Colon (tissue), 2 donors: ENCODE data around the gene OR10J1.
"Not testable (repeated sequence)": the region's sequence is repeated elsewhere in the genome, so short reads cannot be mapped to it uniquely, and the experiment has no call there.

Experiments
- FAIRE-seq: peaks from 2 replicates; lab custom pipeline; 2012; peaks lifted over from hg19 to GRCh38; lab: Jason Lieb, UNC
- donor health status: control.
- donor health status: control.

Gene OR10J1, protein sequence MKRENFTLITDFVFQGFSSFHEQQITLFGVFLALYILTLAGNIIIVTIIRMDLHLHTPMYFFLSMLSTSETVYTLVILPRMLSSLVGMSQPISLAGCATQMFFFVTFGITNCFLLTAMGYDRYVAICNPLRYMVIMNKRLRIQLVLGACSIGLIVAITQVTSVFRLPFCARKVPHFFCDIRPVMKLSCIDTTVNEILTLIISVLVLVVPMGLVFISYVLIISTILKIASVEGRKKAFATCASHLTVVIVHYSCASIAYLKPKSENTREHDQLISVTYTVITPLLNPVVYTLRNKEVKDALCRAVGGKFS

GRCh38 chr1:159439422-159439821, at the start of gene OR10J1:
TSS of gene OR10J1 (plus strand) at chr1:159439722. CDS start at chr1:159439792, 70 bp downstream.
- no peak for FAIRE-seq

DNA sequence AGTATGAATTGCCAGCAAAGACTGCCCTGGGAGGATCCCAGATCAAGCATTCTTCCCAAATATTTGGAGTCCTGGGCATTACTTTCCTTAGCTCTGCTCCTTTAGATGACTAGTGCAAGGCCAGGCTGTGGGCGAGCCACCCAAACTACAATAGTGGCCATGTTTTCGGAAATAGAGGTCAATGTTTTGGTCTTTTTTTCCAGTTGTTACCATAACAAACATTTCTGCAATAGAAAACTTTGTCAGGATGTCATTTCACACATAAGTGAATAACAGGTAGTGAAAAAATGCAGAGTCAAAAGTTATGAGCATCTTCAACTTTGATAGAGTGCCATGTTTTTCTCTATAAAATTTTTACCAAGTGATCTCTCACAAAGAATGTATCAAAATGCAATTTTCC, 32.7 kb upstream of the OR10J1 start:
- FAIRE-seq, result no peak

GRCh38 chr1:159408862-159409400, 30.6 kb upstream of the OR10J1 start:
- no peak for FAIRE-seq

- no peak for FAIRE-seq
These were observed 17.7 kb upstream of the OR10J1 start for GRCh38 chr1:159421821-159422220.

GRCh38 chr1:159428536-159428935, 11.0 kb upstream of the OR10J1 start:
- FAIRE-seq, result no peak

DNA sequence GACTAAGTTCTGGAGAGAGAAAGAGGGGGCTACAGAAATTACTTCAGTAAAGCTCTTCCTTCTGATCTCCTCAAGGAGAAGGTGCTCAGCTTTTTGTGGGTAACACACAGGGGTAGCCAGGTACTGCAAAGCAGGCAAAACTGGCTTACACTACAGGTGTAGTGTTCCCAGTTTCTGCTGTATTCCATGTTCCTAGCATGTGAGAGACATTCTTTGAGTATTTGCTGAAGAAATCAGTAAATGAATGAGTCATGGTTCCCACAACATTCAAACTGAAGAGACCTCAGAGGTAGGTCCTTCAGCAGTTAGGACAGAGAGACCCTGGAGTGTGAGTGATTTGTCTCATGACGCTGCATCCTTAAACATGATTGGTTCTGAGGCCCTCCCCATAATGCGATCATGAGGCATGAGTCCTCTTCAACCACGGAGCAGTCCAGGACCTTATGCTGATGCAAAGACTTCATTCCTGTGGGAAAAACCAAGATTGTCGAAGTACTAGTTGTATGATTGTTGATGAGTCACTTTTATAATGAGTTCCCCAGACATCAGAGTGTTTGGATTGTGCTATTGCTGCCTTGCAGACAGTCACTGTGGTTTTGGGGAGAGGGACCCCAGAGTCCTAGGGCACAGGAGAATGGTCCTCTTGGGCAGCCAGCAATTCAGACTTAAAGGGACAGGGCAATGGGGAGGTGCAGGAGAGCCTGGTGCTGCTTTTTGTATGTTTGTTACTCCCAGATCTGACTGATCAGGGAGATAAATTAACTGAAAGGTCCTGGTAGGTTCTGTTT, 10.3 kb upstream of the OR10J1 start:
- FAIRE-seq, result no peak

DNA sequence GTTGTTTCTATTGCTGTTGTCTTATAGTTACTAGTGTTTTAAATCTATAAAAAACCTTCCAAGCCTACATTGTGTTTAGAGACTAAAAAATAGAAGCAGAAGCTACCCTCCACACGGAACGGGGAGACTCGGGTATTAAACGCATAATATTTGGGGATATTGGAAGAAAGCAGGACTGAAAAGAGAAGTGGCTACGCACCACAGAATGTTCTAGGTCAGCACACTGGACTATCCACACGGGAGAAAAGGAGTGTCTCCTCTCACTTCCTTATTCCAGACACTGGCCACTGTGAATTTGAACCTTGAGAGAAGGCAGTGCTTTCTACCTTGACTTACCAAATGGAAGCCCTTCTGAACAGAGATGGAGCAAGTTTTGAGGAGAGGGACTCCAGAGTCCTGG, 8.5 kb upstream of the OR10J1 start:
- FAIRE-seq, result no peak

GRCh38 chr1:159431904-159432303, 7.6 kb upstream of the OR10J1 start, which contains the start of gene OR10J4:
TSS of gene OR10J4 (plus strand) at chr1:159432204.
- no peak for FAIRE-seq

DNA sequence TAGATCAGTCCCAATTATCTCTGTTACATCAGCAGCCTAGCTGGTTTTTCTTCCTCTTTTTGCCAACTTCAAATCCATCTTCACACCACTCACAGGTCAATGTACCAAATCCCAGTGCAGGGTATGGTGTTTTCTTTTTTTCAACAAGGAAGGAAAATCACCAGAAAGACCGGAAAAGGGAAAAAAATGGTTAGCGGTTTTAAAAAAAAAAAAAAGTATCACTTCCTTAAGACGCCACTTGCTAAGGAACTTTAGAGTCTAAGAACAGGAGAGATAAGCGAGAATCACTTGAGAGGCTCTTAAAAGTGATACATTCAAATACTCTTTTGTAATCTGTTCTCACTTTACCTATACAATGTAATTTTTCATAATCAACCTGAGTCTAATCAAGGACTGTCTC, 3.1 kb upstream of the OR10J1 start:
- FAIRE-seq, result no peak

DNA sequence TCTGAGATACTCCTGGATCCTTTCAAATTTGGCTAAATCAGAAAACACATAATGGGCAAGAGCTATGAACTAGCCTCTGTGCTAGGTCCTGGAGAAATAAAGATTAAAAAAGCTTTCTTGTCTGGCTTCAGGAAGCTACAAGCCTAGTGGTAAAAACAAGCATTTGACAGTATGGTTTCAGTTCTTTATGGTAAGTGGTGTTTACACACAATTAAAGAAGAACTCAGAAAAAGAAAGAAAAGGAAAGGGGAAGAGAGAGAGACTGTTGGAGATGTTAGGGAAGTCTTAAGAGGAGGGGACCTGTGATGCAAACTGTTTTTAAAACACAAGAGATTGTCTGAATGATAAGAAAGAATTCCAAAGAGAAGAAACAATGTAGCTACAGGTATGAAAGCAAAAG, 1.8 kb downstream of the OR10J1 start:
- FAIRE-seq, result no peak

DNA sequence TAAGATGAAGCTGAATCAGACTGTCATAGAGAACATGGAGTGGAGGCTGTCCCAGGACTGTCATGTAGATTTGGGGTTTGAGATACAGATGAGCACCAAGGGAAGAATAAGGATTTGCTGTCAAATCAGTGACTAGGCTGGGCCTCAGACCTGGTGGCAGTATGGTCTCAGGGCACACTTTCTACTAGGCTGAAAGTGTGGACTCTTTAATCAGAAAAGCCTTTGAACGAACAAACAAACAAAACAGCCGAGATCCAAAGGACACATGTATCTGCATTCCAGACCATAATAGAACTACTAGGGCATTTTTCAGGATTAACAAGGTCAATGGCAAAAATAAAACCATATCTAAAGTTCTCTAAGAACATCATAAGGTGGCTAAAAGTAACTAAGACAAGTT, 2.9 kb downstream of the OR10J1 start:
- no peak for FAIRE-seq

DNA sequence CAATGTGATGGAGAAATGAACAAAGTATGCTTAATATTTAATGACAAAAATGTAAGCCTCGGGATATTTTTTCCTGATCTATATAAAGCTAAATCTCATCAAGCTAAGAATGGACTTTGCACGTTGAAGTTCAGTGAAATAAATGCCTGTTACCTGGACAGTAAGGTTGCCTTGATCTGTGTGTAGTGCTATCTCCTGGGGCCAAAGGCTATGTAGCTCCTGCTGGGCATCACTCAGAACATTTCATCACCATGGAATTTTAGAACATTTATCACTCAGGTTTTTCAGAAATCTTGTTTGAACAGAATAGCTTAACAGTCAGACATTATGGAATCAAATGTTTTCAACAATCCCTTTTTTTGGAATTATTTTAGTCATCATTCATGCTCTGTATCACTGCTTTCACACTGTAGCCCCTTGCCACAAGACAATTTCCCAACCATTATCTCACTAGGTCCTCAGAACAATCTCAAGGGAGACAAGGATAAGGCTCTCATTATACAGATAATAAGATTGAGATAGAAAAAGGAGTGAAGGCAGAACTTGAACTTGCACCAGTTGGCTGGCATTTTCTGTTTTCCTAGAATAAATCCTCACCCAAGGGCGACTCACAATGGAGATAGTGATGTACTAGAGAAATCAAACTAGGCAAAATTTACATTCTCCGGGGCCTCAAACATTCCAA, 3.7 kb downstream of the OR10J1 start:
- FAIRE-seq, result no peak

- FAIRE-seq, result no peak
These were observed 5.0 kb downstream of the OR10J1 start for GRCh38 chr1:159444511-159444910.

DNA sequence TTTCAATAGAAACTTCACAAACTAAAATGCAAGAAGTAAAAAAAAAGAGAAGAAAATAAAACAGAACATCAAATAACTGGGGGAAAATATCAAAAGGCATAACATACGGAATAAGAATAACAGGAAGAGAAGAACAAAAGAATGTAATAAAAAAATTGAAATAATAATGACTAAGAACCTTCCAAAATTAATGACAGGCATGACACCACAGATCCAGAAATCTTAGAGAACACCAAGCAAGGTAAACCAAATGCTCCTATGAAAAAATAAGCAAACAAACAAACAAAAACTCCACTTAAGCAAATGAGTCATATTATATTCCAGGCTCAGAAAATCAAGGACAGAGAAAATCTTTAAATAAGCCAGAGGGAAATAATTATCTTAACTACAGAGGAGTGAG, 8.7 kb downstream of the OR10J1 start:
- no peak for FAIRE-seq

DNA sequence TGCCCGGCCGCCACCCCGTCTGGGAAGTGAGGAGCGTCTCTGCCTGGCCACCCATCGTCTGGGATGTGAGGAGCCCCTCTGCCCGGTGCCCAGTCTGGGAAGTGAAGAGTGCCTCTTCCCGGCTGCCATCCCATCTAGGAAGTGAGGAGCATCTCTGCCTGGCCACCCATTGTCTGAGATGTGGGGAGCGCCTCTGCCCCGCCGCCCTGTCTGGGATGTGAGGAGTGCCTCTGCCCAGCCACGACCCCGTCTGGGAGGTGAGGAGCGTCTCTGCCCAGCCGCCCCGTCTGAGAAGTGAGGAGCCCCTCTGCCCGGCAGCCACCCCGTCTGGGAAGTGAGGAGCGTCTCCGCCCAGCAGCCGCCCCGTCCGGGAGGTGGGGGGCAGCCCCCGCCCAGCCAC, 10.1 kb downstream of the OR10J1 start:
- FAIRE-seq, result not testable (repeated sequence)

DNA sequence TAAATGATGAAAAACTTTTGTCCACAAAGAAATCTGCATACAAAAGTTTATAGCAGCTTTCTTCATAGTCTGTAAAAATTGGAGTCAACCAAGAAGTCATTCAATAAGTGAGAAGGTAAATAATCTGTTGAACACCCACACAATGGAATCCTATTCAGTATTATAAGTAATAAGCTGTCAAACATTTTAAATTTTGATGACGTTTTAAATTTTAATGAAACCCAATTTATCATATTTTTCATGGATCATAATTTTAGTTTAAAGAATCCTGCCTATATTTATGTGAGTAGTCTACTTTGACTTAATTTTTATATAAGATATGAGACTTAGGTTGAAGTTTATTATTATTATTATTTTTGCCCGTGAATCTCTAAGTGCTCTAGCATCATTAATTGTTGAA, 20.0 kb downstream of the OR10J1 start:
- no peak for FAIRE-seq

DNA sequence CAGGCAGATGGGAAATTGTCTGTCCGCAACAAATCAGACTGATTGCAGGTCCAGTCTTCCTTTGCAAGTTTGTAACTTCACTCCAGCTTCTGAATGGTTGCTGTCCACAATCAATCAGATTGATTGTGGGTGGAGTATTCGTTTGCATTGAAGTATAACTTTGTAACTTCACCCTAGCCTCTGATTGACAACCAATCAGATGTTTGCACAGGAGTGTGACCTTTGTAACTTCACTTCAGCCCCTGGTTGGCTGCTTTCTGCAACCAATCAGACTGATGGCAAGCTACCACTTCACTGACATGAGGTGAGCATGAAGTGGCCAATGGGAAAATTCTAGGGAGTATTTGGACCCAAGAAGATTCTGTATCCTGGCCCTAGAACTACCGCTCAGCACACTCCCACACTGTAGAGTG, 25.7 kb downstream of the OR10J1 start:
- FAIRE-seq, result no peak

DNA sequence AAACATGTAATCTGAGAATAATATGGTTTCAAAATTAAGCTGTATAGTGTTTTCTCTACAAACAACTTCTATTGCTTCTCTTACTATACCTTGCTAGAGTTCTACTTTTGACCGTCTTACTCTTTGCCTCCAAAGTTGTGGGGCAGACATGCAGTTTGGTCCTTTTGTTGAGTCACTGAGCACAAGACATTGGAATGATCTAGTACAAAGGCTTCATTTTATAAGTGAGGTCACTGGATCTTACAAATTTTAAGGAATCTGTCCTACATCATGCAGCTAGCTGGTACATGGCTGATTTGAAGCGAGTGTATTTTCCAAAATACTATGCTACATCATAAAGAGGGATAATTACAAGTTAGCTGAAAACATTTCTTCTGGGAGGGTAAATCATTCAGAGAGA, 28.8 kb downstream of the OR10J1 start:
- no peak for FAIRE-seq

DNA sequence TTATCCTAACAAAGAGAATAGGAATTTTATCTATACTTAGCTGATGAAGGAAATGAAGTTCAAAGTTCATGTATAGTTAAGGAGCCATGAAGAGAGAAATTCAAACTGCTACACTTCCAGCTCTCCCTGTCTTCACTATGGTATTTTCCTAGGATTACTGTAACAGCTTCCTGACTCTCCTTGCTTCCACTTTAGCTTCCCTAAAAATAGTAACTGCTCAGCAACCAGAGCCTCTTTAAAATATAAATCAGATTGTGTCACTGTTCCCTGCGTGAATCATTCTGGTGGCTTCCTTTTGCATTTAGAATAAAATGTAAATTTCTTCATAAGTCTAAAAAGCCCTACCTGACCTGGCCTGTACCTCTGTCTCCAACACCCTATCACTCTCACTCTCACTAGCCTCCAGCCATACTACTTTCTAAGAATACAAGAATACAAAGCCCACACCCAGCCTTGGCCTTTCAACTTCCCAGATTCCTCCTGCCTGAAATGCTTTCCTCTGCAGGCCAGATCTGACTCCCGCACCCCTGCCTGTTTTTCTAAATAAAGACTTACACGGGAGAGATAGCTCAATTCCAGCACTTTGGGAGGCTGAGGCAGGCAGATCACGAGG, 30.5 kb downstream of the OR10J1 start:
- FAIRE-seq, result no peak

GRCh38 chr1:159473335-159473734, 33.8 kb downstream of the OR10J1 start:
- FAIRE-seq, result no peak

- FAIRE-seq, result no peak
These were observed 35.4 kb downstream of the OR10J1 start for GRCh38 chr1:159474926-159475325.

DNA sequence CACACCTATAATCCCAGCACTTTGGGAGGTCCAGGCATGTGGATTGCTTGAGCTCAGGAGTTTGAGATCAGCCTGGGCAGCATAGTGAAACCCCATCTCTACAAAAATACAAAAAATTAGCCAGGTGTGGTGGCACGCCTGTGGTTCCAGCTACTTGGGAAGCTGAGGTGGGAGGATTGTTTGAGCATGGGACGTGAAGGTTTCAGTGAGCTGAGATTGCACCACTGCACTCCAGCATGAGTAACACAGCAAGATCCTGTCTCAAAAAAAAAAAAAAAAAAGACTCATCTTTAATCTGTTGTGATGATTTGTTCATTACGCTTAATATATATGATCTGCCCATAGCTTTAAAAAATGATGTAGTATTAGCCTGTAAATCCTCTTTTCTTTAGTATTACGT, 44.0 kb downstream of the OR10J1 start:
- FAIRE-seq, result no peak
